SU-DHL-6 (cell line): ENCODE data around the gene LSM7.

Experiments used
- EZH2phosphoT487 ChIP-seq: fragments of 200-600 bp; sonication (generic), shearing (Covaris generic); conservative IDR thresholded peaks from 2 replicates; pipeline ENCODE4 v1.6.1; 2018; ENCODE audit warnings: mild to moderate bottlenecking, antibody characterized with exemption, low read length, moderate library complexity, mixed read lengths
- TF ChIP-seq, protein P1 (sequence below): fragments of 200-600 bp; sonication (generic); IDR thresholded peaks from one replicate; pipeline ENCODE4 v1.5.1; 2017; ENCODE audit warnings: antibody characterized with exemption, mild to moderate bottlenecking, low read length, moderate library complexity; ENCODE audit not compliant: insufficient read depth, poor library complexity, severe bottlenecking

- TF ChIP-seq, protein P1, sequence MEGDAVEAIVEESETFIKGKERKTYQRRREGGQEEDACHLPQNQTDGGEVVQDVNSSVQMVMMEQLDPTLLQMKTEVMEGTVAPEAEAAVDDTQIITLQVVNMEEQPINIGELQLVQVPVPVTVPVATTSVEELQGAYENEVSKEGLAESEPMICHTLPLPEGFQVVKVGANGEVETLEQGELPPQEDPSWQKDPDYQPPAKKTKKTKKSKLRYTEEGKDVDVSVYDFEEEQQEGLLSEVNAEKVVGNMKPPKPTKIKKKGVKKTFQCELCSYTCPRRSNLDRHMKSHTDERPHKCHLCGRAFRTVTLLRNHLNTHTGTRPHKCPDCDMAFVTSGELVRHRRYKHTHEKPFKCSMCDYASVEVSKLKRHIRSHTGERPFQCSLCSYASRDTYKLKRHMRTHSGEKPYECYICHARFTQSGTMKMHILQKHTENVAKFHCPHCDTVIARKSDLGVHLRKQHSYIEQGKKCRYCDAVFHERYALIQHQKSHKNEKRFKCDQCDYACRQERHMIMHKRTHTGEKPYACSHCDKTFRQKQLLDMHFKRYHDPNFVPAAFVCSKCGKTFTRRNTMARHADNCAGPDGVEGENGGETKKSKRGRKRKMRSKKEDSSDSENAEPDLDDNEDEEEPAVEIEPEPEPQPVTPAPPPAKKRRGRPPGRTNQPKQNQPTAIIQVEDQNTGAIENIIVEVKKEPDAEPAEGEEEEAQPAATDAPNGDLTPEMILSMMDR = no peak
- no peak for TF ChIP-seq EZH2phosphoT487
Measured at GRCh38 chr19:2320939-2321338, 7.4 kb downstream of the LSM7 start.
